GM21360 (cell line): ENCODE data around the gene EEF2K.
A peak's percentile ranks its signal among the peaks of the same experiment; 100 is the strongest.
"Not testable (repeated sequence)": the region's sequence is repeated elsewhere in the genome, so short reads cannot be mapped to it uniquely, and the experiment has no call there.

Experiments
- ATAC-seq: cut with Tn5 transposase; IDR thresholded peaks from one replicate; pipeline ENCODE4 v1.9.1; 2021; ENCODE audit warnings: mild to moderate bottlenecking, moderate library complexity; ENCODE audit not compliant: unreplicated experiment

Gene EEF2K

DNA sequence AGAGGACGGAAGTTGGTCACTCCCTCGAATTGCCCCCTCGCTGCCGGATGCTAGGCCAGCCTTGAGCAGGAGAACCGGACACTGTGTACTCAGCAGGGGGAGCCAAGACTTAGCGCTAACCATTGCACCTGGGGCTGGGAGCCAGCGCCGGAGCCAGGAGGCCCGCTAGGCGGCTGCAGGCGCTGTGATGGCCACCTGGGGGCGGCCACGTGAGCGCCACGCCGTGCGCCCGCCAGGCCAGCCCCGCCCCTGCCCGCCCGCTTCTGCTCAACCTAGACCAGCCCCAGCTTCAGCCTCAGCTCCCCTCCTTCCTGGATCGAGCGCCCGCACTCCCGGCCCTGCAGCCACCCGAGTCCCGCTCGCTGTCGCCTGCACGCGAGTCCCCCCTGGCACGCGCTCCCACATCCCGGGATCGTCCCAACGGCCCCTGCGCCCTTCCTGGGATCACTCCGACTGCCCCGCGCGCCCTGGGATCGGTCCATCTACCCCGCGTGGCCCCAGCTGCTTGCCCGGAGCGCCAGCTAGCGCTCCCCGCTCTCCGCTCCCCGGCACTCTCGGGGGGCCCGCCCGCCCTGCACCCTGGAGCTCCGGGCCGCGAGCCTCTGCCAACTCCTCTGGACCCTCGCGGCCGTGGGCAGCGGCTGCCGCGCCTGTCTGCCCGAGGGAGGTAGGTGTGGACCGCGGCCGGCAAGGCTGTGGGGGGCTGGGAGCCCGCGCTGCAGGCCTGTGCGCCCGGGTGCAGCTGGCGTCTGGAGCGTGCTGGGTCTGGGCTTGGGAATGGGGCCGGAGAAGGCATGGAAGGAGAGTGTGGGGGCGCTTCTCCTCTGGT lies at the start of gene EEF2K:
Gene EEF2K (plus strand): TSS at position 266 of the 829 bp plus-strand sequence. CDS start 19,452 bp downstream, outside the sequence.
- peak; percentile 68 for ATAC-seq

DNA sequence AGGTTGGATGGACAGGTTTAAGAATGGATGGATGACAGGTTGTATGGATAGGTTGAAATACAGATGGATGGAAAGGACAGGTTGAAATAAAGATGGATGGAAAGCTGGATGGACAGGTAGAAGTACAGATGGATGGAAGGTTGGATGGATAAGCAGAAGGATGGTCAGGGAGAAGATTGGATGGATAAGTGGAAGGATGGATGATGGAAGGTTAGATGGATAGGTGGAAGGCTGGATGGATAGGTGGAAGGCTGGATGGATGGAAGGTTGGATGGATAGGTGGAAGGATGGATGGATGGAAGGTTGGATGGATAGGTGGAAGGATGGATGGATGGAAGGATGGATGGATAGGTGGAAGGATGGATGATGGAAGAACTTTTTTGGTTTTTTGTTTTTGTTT lies 44.7 kb upstream of the EEF2K start:
- no peak for ATAC-seq

DNA sequence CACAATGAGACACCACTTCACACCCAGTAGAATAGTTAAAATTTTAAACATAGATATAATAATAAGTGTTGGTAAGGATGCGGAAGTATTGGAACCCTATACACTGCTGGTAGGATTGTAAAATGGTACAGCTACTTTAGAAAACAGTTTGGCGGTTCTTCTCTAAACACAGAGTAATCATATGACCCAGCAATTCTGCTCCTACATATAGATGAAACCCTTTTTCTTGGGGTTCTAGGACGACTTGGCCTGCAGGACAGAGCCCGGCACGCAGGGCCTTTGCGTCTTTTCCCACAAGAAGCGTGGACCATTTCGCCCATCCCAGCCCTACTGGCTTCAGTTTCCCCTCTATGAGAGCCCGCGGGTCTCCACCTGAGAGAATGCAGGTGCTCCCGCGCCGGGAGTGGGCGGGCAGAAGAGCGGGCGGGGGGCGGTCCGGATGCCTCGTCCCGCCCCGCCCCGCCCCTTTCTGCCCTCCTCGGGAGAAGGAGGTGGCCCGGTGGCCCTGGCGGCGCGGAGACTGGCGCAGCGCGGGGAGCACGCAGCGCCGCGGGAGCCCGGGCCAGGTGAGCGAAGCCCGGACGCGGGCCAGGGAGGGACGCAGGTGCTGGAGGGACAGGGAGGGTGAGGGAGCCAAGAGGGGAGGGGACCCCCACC lies 44.0 kb upstream of the EEF2K start, which contains the start of gene SDR42E2:
Gene SDR42E2 (plus strand): TSS at position 508 of the 657 bp plus-strand sequence. CDS start 3,077 bp downstream, outside the sequence.
- ATAC-seq, result no peak

DNA sequence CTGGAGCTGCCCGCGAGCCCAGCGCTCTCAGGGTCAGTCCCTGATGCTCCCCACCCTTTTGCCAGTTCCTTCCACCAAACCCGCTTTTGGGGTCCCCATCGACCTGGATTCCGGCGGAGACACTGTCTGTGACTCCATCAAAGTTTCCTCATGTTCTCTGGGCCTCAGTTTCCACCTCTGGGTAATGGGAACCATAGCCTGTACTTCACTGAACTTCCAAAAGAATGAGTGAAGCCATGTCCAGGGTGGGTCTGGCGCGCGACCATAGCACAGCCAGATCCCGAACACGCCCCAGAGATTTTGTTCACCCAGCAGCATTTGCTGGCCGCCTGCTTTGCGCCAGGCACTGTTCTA lies 43.4 kb upstream of the EEF2K start:
- ATAC-seq, result no peak

DNA sequence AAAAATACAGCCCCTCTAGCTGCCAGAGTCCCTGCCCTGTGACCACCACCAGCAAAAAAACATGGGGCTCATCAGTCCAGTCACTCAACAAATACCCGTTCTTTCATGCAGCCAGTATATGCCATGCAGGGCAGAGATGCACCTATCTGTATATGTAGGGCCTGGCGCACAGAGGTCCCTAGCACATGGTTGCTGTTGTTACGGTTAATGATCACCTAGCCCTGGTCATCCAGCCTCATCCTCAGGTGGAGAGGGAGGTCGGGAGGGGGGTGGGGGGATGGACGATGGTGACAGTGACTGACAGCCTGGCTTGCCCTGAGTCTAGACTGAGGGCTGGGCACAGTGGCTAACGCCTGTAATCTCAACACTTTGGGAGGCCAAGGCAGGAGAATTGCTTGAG lies 42.3 kb upstream of the EEF2K start:
- ATAC-seq, result no peak

DNA sequence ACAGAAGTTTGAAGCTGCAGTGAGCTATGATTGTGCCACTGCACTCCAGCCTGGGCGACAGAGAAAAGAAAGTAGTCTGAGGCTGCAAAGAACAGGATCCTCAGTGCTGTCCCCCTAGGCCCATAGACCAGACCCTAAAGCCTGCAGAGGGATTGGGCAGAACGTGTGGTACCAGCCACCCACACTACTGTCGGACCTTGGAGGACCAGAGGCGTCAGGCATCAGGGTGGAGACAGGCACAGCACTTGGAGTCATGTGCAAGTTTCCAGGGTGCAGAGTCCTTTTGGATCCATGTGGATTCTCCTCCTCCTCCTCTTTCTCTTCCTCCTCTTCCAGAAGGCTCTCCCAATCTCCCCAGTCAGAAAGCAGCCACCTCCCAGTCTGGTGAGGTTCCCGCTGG lies 41.6 kb upstream of the EEF2K start:
- ATAC-seq, result no peak

DNA sequence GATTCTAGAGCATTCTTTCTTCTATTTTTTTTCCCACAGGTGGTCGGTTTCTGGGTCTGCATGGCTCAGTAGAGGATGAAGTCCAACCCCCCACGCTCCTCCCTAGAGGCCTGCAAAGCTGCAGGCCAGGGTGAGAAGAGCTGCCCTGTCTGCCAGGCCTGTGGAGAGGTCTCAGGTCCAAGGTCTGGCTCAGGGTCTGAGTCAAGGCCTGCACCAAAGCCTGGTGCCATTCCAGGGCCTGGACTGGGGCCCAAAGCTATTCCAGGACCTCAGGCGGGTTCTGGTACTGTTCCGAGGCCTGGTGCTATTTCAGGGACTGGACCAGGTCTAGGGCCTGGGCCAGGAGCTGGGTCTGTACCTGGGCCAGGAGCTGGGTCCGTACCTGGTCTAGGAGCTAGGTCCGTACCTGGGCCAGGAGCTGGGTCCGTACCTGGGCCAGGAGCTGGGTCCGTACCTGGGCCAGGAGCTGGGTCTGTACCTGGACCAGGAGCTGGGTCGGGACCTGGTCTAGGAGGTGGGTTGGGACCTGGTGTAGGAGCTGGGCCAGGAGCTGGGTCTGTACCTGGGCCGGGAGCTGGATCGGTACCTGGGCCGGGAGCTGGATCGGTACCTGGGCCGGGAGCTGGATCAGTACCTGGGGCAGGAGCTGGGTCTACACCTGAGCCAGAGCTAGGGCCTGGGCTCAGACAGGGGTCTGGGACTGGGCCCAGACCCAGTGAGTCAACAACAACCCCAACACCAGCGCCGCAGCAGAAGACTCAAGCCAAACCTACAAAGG lies 40.4 kb upstream of the EEF2K start:
- no peak for ATAC-seq

DNA sequence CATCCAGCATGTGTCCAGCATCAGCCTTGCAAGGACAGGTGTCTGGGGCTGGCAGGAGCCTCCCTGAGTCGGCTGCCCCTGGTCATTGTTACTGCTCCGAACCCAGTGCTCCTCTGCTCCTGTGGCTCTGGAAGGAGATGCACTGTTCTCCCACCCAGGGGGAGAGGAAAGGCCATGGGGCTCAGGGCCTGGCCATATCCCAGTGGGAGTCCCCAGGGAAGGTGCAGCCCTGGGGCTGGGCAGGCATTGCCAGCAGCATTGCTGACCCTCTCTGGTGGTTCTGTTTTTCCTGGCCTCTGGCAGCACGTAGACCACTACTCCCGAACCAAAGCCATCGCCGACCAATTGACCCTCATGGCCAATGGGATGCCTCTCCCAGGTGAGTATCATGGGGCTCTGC lies 34.1 kb upstream of the EEF2K start:
- no peak for ATAC-seq

DNA sequence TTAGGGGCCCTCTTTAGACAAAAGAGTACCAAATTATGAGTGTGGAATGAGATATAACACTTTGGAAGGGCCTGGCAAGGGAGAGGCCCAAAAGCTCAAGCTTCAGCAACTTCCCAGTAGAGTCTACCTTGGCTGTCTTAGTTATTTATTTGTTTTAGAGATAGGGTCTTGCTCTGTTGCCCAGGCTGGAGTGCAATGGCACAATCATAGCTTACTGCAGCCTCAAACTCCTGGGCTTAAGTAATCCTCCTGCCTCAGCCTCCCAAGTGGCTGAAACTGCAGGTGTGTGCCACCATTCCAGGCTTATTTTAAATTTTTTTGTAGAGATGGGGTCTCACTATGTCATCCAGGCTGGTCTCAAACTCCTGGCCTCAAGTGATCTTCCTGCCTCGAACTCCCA lies 33.4 kb upstream of the EEF2K start:
- not testable (repeated sequence) for ATAC-seq

DNA sequence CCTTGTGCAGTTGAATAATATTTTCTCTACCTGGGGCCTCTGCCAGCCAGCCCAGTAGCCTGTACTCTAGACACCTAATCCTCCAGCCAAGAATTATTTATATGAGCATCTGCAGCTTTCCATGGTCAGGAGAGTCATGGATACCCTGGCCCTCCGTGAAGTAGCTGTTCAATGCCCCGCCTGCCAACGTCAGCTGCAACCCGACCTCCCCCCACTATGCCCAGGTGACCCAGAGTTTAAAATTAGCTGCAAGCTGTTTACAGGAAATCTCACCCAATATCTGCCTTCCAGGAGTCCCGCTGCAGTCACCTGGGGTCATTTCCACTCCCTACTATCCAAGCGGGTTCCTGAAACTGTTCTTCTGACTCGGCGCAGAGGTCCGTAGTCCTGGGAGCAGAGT lies 31.4 kb upstream of the EEF2K start:
- ATAC-seq, result no peak

DNA sequence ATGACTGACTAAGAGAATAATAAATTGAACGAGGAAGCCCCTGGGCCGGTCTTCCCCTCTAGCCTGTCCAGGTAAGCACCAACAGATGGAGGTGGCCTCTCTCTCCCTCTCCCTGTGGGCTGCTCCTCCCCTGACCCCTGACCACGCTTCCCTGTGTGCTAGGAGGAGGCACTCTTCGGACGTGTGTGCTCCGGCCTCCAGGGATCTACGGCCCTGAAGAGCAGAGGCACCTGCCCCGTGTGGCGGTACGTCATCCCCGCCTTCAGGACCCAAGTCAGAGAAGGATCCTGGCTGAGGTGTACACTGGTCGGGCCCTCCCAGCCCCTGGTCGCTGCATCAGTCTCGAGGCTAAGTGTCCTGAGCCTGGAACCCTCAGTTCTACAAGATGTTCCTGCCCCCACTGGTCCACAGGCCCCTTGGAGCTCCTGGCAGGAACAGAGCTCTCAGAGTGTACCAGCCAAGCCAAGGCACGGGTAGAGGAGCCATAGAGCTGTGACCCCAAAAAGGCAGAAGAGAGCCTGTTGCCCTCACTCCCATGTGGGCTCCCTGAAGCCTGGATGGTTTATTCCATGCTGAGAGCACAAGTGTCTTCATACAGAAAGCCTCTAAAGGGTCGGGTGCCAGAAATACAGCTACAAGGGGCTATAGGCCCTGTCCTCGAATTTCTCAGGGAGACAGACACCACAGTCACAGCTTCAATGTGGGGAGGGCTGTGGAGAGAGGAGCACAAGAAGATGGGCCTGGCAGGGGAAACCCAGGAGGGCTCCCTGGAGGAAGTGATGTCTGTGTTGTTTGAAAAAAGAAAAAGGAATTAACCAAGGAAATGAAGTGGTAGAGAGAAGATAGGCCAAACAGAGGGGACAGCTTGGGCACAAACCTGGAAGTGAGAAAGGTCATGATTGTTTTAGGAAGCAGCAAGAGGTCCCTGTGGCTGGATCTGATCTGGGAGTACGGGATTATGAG lies 27.8 kb upstream of the EEF2K start:
- no peak for ATAC-seq

DNA sequence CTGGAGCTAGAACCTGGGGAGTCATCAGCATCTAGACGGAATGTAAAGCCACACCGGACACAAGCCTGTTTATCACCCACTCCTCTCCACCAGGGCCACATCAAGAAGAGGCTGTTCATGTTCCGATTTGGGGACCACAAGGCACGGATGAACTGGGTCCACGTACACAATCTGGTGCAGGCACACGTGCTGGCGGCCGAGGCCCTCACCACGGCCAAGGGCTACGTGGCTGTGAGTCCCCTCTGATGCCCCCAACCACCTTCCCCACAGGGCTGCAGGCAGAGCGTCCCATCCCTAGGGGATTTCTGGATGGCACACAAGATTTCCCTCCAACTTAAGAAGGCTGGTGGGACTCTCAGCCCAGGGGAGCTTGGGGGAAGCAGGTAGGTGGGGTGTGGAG lies 24.7 kb upstream of the EEF2K start:
- ATAC-seq, result no peak

DNA sequence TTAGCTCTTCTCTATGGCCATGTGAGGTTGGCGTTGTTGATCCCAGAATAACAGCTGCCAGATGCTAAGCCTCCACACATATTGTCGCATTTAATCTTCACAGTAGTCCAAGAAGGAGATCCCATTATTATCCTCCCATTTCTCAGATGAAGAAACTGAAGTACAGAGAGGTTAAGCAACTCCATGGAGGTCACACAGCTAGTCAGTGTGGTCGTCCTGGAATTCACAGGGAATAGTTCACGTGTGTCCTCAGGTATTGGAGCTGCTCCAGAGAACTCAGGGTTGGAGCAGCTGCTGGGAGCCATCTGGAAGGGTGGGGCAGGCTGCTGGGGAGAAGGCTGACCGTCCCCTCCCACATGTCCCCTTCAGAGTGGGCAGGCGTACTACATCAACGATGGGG lies 24.2 kb upstream of the EEF2K start:
- ATAC-seq, result no peak

DNA sequence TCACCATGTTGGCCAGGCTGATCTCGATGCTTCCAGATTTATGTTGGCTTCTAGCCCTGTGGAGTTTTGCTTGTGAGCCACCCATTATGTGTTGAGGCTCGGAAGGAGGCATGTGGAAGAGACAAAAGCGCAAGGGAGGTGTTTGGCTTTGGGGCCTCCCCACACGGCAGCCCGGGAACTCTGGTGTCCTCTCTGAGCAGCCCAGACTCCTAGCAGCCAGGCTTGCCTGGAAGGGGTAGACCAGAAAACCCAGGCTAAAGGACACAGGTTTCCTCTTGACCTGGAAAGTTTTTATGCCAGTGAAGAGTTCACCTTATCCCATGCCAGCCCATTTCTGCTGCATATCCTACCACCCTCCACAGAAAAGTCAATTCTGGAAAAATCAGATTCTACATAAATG lies 22.7 kb upstream of the EEF2K start:
- no peak for ATAC-seq

DNA sequence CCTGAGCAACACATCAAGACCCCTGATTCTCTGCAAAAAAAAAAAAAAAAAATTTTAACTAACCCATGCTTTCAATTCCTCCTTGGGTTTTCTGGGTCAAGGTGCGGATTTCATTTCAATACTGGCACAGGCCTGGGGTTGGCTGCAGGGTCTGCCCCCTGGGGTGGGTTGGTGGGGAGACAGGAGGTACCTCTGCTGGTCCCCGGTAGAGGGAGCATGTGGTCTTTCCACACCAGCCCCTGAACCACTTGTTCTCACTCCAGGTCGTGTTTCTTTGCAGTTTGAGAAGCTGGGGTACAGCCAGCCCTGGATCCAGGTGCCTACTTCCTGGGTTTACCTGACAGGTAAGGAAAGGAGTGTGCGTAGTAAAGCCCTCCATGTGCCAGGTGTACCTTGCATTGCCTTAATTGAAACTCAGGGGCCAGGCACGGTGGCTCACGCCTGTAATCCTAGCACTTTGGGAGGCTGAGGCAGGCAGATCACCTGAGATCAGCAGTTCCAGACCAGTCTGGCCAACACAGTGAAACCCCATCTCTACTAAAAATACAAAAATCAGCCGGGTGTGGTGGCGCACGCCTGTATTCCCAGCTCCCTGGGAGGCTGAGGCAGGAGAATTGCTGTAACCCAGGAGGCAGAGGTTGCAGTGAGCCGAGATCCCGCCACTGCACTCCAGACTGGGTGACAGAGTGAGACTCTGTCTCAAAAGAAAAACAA lies 22.0 kb upstream of the EEF2K start:
- no peak for ATAC-seq

DNA sequence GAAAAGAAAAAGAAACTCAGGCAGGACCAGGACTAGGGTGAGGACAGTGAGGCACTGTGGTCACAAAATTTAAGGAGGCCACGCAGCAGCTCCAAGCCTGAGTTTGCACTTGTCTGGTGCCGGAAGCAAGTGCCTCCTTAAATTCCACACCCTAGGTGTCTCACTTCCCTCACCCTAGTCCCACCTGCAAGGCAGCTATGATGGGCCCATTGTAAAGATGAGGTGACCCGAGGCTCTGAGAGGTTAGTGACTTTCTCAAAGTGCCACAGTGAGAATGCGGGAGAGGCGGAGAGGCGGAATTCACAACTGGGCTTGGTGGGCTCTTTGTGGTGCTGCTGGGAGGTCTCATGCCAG lies 21.5 kb upstream of the EEF2K start:
- ATAC-seq, result no peak

DNA sequence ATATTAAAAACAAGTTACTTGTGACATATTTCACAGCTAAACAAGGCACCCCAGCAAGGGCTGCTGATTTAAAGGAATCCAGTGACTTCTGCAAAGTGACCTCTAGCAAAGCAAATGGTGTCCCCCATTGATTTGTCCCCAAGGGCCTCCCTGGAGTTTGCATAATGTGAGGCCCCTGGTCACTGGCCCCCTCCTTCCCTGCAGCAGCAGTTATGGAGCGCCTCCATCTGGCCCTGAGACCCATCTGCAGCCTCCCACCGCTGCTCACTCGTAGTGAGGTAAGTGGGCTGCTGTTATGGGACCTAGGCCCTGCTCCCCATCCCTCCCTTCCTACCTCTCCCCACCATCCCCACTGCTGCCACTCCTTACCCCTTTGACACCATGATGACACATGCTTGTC lies 19.6 kb upstream of the EEF2K start:
- no peak for ATAC-seq

DNA sequence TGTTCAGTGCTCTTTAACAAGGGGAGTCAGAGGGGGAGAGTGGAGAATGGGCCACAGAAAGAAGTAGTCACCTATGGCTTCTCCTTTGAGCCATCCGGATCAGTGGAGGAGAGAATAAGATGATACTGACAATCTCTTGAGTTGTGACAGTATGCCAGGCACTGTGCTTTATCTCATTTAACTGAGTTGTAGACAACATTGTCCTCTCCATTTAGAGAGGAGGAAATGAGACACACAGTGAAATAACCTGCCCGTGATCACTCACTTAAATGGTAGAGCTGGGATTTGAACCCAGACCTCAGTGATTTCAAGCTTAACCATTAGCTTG lies 17.8 kb upstream of the EEF2K start:
- ATAC-seq, result no peak

DNA sequence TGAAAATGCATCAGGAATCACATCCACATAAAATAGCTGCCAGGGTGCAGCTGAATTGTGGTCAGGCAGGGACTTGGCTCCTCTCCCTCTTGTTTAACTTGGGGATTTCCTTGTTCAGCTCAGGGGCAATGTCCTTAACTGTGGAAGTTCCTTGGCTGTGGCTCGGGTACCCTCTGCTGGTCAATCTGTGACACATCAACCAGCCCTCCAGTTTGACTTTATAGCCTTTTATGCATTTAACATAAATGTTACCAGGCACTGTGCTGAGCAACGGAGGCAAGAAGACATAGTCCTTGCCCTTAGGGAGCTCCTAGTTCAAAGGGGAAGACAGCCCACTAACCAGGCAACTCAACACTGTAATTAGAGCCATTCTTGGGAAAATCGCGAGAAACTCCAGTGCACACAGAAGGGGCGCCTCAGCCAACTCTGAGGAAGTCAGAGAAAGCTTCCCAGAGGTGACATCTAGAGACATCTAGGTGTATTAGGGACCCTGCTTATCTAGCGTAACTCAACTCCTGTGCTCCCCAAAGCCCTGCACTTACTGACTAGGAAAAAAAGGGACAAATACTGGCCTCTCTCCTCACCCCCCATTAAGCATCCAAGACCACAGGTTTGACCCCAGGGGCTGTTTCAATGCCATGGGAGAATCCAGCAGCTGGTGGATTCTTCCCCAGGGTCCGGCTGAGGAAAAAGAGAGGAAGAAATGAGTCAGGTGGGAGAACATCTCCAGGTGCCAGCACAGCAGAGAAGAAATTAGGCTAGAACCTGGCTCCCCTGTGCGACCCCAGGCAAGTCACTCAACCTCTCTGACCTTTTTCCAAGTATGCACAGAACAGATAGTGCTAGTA lies 17.3 kb upstream of the EEF2K start:
- ATAC-seq, result no peak
